ENCODE measurements around the gene MORN1.
A peak's percentile ranks its signal among the peaks of the same experiment; 100 is the strongest.
"Not testable (repeated sequence)": the region's sequence is repeated elsewhere in the genome, so short reads cannot be mapped to it uniquely, and the experiment has no call there.

Gene MORN1

DNA sequence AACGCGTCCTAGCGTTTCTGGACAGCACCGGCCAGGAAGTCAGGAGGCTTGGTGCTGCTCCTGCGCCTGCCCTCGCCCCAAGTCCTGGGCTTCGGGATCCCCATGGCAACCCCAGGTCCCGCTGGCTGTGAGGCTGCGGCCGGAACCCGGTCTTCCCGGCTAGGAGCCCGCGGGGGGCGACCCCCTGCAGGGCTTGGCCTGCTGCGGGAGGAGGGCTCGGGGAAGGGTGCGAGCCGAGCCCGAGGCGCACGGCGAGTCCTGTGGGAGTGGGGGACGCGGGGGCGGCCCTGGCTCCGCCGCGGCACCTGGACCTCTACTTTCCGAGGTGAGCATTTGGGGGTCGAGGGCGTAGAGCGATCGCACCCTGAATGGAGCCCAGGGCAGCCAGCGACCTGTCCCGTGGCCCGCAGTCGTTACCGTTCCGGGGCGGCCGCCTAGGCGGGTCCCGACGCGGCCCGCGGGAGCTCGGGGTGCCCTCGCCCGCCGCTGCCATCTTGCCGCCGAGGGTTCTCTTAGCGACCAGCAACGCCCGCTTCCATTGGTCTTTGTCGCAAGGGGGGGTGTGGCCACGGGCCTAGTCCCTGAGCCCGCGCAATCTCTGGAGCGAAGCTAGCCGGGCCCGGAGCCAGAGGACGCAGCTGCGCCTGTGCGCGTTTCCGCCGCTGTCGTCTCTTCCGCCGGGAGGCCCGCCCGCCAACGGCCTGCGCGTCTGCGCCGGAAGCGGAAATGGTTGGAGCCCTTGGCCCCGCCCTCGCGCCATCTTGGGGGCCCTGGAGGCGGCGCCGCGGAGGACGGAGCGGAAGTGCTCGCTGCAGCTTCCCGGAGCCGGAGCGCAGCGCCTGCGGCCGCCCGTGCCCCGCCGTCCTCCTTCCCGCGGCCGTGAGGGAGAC is at the start of gene MORN1, which contains the start of gene RER1:
Gene MORN1, minus strand, starts transcription at position 514 of the 890 bp plus-strand sequence. Its CDS starts 21 bp downstream, at position 493.
Gene RER1, plus strand, starts transcription at position 801 of the 890 bp plus-strand sequence. CDS start 3,950 bp downstream, outside the sequence.
- DNase-seq, result peak; percentile 97

DNA sequence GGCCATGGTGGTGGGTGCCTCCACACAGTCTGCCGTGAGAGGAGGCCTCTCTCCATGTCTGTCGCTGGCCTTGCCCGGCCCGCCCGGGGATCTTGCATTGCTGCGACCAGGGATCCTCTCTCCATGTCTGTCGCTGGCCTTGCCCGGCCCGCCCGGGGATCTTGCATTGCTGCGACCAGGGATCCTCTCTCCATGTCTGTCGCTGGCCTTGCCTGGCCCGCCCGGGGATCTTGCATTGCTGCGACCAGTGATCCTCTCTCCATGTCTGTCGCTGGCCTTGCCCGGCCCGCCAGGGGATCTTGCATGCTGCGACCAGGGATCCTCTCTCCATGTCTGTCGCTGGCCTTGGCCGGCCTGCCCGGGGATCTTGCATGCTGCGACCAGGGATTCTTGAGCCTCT is 49.0 kb upstream of the MORN1 start:
- not testable (repeated sequence) for DNase-seq

DNA sequence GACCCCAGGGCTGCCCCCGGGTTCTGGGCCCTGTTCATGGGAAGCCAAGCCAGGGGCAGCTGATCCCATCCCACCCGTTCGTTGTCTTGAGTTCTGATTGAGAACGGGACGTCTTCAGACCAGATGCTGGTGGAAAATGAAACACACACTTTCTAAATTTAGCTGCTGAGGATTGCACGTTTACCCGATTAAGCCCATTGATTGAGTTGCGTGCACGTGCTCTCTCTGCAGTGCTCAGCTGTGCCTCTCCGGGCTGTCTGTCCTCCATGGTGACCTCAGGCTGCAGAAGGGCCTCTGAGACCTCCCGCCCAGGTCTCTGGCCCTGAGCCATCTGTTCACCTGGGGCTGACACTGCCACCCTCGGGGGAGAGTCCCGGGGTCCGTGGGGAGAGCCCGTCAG is 48.0 kb upstream of the MORN1 start:
- DNase-seq, result no peak

DNA sequence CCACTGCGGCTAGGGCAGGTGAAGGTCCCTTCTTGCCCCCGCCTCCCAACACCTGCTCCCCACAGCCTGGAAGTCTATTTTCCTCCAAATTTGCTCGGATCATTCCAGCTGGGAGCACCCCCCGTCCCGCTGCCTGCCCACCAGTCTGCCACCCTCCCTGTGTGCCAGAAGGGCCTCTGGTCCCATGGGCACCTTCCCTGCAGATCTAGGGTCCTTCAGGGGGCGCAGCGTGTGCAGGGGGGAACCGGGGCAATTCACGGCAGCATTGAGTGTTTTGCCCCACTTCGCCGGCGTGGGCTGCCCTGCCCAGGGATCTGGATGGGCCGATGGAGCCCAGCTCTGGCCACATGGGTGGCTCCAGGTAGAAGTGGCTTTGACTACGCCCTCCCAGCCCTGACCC is 47.3 kb upstream of the MORN1 start:
- no peak for DNase-seq

DNA sequence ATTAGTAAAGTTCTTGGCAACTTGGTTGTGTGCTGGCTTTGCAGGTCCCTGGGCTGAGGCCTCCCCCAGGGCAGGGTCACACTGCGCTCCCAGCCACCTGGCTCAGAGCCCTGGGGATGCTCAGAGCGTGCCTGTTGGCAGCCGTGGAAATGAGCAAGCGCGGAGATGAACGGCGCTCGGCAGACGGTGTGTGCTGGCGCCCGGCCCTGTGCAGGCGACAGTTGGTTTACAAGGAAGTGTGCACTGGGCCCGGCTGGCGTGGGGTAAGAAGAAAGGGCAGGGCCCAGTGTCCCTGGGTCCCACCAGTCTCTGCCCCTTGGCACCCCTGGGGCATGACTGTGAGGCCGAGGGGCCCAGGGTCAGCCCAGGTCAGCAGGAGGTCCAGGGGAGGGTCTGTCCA is 46.7 kb upstream of the MORN1 start:
- DNase-seq, result no peak

DNA sequence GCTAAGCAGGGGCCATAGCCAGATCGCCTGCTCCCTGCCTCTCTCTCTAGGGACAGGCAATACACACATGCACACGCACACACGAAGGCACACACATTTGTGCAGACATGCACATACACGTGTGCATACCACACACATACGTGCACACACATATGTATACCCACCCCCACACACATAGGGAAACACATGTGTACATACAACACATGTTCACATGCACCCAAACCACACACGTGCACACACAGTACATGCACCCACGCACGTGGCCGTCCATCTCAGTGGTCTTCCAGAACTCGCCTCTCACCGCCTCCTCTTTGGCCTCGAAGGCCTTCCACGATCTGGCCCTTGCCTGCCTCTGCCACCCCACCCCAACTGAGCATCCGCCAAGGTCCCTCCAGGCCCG is 46.3 kb upstream of the MORN1 start:
- DNase-seq, result no peak

DNA sequence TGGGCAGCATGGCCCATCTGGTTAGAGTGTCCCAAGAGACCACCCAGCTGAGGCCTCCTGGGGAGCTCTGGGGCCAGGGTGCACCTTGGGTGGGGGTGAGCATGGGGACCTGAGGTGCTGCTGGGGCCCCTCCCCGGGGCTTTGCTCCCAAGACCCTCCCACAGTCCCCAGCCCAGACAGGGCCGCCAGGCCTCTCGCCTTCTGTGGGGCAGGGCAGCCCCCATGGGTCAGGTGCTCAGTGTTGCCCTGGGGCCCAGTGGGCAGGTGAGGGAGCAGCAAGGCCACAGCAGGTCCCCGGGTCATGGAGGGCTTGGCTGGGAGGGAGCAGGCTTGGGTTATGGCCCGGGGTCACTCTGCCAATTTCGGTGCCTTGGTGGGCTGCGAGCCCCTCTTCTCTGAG is 45.5 kb upstream of the MORN1 start:
- DNase-seq, result no peak

DNA sequence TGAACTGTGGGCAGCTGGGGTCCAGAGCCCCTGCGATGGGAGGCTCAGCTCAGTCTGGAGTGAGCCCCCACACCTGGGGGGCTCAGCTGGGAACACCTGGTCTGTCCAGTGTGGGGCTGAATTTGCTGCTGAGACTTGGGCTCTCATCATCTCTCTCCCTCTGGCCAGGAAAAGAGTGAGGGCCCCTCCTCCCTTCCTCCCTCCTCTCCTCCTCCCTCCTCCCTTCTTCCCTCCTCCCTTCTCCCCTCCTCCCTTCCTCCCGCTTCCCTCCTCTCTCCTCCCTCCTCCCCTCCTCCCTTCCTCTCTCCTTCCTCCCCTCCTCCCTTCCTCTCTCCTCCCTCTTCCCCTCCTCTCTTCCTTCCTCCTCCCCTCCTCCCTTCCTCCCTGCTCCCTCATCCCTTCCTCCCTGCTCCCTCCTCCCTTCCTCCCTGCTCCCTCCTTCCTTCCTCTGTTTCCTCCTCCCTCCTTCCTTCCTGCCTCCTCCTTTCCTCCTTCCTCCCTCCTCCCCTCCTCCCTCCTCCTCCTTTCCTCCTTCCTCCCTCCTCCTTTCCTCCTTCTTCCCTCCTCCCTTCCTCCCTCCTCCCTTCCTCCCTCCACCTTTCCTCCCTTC is 44.5 kb upstream of the MORN1 start:
- DNase-seq, result no peak

DNA sequence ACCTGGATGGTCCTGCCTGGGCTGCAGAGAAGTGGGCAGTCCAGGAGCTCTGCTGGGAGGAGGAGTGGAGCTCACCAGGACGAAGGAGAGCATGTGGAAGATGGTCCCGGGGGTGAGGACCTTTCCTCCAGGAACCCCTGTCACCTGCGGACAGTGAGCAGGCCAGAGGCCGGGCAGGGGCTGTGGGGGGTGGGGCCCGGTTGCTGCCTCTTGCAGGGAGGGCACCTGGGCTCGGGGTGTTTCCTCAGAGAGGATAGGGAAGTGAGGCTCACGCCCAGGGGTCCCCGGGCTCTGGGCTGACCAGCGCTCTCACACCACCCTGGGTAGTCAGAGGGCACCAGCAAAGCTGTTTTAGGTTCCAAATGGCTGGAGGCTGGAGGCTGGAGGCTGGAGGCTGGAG is 43.7 kb upstream of the MORN1 start:
- no peak for DNase-seq

DNA sequence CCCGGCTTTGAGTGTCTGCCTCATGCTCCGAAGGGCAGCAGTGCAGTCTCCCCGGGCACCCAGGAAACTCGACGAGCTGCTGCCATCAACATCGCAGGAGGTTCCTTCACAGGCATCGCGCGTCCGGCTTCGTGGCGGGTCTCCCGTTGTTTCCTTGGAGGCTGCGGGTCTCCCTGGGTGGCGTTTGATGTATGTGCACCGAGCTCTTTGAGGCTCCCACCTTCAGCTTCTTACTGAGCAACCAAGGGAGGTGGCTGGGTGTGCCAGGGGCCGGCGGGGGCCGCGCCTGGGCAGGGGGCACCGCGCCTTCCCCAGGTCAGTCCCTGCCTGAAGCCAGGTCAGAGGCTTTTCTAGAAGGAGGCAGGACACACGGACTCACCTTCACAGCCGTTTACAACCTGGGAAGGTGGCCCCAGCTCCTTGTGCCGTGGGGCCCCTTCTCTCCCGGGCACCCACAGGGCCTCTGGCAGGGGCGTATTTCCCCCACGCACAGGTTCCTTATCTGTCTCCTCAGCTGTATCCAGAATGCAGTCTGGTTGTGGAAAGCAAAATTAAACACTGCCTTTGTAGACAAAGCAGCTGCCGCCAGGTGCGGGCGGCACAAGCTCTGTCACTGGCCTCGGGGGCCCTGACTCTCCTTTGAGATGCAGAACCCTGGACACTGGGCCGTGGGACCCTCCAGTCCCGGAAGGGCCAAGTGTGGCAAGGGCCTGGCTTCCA is 42.7 kb upstream of the MORN1 start:
- no peak for DNase-seq

DNA sequence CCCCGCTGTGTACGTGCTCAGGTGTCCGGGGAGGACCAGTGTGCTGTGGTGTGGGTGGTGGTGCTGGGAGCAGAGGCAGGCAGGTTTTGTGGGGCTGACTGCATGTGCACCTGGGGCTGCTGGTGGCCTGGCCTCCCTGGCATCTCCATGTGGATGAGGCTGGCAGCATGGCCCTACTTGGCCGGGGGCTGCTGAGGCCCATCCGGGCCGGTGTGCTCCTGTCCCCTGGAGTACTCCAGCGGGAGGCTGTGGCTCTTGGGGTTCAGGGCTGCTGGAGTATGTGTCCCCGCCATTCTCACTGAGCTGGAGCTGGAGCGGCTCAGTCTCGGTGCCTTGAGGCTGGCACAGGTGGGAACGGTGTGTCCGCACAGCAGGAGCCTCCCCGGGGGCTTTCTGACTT is 41.8 kb upstream of the MORN1 start:
- DNase-seq, result no peak

DNA sequence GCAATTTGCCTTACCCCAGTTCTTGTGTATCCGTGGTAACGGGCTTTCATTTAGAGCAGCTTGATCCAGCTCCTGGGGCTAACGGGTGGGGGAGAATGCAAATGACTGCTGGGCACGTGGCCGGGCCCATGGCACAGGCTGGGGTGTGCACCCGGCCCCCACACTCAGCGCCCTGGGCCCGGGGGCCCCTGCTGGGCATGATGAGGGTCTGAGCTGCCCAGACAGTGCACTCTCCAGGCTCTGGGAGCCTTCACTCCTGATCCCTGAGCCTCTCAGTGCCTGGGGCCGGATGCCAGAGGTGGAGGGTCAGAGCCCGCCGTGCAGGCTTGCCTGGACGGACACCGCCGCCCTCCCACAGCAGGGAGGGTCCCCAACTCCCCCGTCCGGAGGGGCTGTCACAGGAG is 41.1 kb upstream of the MORN1 start:
- no peak for DNase-seq

DNA sequence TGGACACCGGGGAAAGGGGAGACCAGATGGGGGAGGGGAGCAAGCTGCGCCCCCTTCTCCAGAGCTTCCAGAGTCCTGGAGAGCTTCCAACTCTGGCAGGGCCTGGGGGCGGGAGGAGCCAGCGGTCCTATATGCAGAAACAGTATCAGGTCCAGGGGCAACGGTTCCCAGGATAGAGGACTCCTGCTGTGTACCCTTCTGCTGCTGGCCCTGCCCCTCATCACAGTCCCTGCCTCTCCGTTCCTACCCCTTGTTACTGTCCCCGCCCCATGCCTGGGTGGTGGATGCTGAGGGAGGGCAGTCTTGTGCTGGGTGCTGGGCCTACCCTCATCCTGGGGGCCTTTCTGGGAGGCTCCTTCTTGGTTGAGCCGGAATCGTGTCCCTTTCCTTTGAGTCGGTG is 40.2 kb upstream of the MORN1 start:
- DNase-seq, result no peak

DNA sequence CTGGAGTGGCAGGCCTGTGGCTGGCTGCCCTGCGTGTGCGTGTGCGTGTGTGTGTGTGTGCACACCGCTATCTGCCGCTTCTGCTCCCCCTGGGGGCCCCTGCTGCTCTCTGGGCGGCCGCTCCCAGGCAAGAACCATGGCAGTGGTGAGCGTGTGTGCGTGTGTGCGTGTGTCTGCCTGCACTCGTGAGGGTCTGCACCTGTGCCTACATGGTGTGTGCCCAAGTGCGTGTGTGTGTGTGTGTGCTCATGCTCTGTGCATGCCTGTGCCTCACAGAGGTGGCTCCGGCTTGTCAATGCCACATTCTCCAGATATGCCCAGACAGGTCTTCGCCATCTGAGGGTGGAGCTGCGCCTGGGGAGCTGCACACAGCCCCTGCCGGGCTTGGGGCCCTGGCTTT is 39.7 kb upstream of the MORN1 start:
- DNase-seq, result no peak

DNA sequence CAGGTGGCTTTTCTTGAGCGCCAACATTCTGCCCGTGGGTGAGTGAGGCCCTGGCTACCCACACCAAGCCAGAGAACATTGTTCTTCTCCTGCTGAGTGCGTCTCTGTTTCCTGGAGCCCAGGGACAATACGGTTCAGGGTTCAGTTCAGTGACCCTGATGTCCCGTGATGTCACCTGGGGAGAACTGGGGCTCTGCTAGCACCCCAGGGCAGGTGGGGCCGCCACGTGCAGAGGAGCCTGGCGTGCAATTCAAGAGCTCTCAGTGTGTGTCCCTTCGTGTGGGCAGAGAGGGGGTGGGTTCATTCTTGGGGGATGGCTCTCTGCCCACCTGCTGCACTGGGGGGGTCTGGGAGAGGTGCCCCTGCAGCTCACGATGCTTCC is 39.2 kb upstream of the MORN1 start:
- no peak for DNase-seq

DNA sequence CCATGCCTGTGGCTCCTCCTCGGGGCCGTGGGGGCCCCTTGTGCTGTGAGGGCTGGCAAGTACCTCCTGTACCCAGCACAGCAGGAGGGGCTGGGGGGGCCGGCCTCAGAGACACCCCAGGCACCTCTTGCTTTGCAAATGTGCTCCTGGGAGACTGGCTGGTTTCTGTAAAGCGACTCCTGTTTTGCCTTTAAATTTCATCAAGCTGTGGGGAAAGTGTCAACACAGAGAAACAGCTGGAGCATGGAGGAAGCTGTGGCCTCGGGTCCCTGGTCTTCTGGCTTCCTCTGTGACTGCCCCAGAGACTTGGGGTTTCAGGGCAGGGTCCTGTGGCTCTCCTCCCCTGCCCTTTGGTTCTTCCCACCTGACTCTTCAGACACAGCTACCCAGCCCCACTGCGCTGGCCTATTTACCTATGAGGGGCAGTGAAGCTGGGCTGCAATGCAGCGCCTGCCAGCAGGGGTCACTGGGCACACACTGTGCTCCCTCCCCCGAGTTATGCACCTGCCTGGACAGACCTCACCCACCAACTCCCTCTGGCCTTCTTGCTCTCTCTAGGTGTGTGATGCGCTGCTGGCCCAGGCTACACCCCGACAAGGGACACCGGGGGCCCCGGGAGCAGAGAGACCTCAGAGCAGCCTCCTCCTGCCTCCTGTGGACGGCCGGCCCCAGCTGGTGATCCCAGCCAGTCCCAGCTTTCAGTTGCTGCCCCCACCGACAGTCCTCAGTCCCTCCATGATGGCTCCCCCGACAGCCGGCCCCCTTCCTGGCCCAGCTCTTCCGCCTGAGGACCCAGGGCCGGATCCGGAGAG is 38.6 kb upstream of the MORN1 start:
- no peak for DNase-seq

DNA sequence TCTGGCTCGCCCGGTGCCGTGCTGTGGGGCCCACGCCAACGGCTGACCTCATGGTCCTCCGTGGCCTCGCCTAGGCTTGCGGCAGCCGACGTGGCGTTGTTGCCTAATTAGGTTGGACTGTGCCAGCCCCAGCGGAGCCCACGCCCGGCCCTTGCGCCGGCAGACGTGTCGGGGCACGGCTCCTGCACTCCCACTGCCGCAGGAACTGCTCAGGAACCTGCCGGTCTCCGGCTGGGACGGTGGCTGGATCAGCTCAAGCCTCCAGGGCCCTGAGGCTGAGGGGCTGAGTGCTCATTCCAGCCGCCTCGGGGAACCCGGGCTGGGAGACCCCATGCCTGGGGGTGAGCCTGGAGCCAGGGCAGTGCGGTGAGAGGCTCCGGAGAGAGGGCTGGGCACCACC is 37.1 kb upstream of the MORN1 start:
- DNase-seq, result no peak

DNA sequence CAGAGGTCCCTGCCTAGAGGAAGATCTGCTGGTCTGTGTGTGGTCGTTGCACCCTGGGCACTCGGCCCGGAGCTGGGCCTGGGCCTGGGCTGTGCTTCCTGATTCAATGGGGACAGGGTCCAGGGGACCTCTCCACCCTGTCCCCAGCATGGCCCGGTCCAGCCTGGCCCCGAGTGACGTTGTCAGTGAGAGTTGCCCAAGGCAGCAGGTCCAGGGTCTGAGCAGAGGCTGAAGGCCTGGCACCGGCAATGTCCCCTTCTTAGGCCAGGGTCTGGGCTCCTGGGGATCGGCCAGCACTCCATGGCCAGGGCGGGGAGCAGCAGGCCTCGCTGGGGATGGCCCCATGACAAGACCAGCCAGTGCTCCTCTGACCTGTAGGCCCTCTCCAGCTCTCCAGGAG is 36.6 kb upstream of the MORN1 start:
- DNase-seq, result no peak

DNA sequence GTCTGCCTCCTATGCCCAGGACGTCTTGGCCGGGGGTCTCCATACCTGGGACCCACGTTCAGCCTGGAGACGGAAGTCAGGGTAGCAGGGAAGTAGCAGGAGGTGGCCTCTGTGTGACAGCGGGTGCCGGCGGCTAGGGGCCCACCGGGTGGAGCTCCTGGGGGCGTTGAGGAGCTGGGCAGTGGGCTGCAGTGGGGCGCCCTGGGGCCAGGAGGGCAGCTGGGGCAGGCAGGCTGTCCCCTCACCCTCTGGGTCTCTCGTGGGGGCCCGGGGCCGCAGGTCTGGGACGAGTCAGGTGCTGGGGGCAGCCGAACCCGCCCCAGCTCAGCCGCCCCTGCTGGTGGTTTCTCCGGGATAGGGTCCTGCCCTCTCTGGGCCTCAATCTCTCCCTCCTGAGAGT is 35.7 kb upstream of the MORN1 start:
- DNase-seq, result no peak

DNA sequence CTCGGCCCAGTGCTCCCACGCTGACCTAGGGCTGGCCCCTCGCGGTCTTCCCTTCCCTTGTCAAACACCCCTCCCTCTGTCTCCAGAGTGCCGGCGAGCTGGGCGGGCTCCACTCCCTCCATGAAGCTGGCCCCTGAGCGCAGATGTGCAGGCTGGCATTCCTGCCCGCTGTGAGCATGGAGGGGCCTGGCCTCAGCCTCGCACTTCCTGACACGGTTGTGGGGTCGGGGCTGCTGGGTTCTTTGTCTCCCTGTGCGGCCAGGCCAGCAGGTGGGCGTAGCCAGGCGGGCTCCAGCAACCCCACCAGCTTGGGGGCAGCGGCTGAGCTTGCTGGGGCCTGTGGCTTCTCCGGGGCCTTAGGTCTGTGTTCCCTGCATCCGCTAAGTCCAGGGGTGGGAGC is 35.2 kb upstream of the MORN1 start:
- no peak for DNase-seq

DNA sequence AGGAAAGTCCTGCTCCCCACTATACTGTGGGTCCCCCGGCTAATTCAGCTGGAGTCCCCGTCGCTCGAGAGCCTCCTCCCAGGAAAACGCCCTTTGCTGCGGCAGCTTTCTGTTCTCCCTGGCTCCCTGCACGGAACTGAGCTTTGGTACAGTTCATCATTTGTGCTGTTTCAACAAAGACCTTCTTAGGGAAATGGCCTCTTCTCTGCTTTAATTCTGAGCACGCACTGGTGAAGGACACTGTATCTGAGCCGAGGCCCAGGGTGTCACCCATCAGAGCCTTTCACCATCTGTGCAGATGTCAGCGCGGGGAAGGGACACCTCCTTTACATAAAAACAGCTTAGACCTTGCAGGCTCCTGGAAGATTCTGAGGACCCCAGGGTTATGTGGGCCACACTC is 34.5 kb upstream of the MORN1 start:
- DNase-seq, result no peak

DNA sequence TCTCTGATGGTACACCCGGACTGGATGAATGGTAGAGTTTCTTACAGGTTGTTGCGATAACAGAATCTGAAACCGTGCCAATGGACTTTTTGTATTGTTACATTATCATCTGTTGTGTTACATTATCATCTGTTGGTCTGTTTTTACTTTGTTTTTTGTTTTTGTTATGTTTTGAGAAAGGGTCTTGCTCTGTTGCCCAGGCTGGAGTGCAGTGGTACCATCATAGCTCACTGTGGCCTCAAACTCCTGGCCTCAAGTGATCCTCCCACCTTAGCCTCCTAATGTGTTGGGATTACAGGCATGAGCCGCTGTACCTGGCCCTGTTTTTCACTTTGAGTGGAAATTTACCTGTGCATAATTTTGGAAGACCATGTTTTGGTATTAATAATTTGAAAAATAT is 31.2 kb upstream of the MORN1 start:
- DNase-seq, result no peak

DNA sequence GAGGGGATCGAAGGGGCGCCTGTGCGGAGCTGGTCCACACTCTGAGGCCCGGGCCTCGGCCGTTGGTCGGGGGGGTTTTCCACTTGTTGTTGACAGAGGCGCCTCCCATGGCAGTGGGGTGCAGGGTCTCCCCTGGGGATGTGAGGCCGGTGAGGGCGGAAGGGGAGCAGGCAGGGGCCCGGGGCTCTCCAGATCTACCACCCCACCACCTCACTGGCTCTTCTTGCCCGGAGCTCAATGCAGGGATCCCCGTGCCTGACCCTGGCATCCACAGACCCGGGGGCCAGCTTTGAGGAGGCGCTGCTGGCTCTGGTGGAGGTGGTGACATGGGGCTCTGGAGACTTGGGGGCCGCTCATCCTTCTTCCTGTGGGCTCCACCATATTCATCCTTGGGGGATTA is 28.1 kb upstream of the MORN1 start:
- no peak for DNase-seq
